ENCODE data around the gene RABEP1.

DNA sequence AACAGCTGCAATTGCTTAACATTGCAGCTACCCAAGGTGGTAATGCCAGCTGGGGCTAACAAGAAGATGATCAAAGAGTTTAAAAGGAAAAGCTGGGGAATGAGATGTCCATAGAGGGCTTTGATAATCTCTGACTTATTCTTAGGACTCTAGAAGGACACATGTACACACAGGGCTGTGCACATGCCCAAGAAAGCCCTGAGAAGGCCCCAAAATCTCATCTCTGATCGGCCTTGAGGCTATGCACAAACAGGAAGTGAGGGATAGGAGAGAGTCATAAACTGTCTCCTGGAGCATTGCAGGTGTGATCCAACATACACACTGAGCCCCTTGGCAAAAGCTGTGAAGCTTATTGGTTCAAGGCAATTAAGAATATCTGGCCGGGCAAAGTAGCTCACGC is 17.2 kb upstream of the RABEP1 start:
- TF ChIP-seq POLR2A (IDR thresholded peaks at IDR 0.05) (no peak), EP300 (IDR thresholded peaks at IDR 0.05) (no peak)
- TF ChIP-seq, protein P1, sequence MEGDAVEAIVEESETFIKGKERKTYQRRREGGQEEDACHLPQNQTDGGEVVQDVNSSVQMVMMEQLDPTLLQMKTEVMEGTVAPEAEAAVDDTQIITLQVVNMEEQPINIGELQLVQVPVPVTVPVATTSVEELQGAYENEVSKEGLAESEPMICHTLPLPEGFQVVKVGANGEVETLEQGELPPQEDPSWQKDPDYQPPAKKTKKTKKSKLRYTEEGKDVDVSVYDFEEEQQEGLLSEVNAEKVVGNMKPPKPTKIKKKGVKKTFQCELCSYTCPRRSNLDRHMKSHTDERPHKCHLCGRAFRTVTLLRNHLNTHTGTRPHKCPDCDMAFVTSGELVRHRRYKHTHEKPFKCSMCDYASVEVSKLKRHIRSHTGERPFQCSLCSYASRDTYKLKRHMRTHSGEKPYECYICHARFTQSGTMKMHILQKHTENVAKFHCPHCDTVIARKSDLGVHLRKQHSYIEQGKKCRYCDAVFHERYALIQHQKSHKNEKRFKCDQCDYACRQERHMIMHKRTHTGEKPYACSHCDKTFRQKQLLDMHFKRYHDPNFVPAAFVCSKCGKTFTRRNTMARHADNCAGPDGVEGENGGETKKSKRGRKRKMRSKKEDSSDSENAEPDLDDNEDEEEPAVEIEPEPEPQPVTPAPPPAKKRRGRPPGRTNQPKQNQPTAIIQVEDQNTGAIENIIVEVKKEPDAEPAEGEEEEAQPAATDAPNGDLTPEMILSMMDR (IDR thresholded peaks at IDR 0.05) = no peak

All from ovary (tissue), 3 donors.